LHCN-M2 (cell line): Measurements from ENCODE around the gene PLEKHO1. TPM values are rescaled to one million over a fixed set of nuclear protein-coding genes. Genes with fewer than 3 reads are reported as not detected.

Experiments
- DNase-seq: peaks from one replicate; pipeline ENCODE4 v3.0.0-alpha.2; 2012; ENCODE audit warnings: low read depth
- total RNA-seq: library from RNA; depleted of rRNA; stranded (reverse); fragments of >200 nt; gene quantifications from 2 replicates; pipeline ENCODE4 v1.2.3, GENCODE V29; 2014

Gene PLEKHO1
- total RNA-seq, 1 experiment from 2014 or later, result 111 TPM

DNA sequence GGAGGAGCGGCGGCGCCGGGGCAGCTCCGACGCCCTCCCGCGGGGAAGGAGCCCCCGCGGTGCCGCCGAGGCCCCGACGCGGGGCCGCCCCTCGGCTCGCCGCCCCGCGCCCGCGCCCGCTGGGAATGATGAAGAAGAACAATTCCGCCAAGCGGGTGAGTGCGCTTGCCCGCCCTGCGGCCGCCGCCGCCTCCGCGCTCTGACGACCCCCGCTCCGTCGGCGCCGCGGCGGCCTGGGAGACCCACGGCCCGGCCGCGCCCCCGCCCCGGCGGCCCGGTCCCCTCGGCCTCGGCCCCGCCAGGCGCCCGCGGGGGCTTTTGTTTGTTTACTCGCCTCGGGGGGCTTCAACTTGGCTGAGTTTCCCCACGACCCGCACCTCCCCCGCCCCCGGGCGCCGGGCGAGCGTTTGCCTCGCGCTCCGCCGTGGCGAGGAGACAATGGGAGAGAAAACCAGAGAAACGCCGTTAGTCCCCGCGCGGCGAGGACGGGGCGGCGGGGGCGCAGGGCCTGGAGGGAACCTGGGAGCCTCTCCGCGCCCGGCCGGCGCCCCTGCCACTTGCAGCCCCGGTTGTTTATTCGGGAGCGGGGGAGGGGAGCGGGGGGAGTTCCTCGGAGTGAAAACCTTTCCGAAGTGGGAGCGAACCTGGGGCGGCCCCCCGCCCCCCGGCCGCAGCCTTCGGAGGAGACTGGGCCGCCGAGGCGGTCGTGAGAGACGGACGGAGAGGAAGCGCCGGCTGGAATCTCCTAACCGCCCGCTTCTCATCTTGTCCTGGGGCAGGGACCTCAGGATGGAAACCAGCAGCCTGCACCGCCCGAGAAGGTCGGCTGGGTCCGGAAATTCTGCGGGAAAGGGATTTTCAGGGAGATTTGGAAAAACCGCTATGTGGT lies 661 bp downstream of the PLEKHO1 start:
- peak; percentile 25 for DNase-seq

DNA sequence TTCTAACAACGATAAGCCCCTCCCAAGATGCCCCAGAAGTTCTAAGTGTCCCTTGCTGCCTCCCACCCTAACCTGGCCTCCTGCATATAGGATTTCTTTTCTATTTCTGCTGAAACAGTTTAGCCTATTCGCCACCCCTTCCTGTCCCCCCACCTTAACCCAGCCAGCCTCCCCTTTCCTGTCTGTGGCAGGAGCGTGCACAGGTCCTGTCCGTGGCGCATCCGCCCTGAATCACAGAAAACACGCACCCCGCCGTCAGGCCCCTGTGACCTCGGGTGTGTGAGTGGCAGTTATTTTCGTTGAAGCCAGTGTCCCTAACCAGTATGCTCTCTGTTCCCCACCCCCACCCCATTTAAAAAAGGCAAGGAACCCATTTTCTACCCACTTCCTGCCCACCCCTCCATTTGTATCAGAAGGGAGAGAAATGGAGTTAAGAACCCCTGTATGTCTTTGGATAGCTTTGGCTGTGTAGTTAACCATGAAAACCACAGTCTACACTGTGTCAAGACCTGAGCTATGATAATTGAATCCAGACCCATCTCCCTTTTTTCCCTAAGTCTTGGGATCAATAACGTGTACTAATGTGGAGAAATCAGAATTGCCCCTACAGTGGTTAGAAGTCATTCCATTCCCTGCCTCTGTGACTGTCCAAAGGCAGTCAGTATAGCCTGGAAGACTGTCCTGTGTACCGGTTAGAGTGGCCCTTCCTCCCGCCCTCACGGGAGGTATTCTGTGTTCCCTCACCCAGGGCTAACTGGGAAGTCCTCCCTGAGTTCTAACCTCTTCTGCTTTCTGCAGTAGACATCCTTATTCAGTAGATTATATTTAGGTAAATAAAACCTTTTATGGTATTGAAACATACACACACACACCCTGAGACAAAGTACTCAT lies 1.8 kb downstream of the PLEKHO1 start:
- DNase-seq, result peak; percentile 54

DNA sequence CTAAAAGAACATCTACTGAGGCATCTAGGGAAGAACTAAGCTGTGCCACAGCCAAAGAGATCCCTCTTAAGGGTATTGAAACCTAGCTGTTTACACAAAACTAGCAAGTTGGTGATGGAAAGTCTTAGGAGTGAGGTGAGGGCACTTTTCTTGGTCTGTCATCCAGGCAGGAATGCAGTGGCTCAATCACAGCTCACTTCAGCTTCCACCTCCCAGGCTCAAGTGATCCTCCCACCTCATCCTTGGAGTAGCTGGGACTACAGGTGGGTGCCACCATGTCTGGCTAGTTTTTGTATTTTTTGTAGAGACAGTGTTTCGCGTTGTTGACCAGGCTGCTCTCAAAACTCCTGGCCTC lies 2.4 kb downstream of the PLEKHO1 start:
- DNase-seq, result peak; percentile 25

DNA sequence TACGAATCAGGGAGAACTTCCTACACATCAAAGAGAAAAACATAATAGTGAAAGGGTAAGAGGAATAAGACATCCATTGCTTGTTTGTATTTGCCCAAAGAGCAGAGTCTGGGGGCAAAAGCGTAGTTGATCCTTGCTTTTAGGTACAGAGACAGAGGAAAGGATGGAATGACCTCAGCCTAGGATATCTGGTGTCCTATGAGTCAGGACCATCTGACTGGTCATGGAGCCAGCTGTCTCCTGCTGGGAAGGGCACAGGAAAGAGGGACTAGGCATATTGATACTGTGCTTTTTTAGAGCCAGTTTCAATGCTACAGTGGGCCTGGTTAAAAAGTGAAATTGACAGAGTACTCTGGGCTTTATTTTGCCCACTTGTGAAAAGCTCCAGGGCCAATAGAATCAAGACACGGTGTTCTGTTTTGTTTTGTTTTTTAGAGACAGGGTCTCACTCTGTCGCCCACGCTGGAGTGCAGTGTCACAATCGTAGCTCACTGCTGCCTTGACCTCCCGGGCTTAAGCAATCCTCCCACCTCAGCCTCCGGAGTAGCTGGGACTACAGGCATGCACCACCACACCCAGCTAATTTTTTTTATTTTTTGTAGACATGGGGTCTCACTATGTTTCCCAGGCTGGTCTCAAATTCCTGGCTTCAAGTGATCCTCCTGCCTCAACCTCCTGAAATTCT lies 3.2 kb downstream of the PLEKHO1 start:
- DNase-seq, result peak; percentile 94

DNA sequence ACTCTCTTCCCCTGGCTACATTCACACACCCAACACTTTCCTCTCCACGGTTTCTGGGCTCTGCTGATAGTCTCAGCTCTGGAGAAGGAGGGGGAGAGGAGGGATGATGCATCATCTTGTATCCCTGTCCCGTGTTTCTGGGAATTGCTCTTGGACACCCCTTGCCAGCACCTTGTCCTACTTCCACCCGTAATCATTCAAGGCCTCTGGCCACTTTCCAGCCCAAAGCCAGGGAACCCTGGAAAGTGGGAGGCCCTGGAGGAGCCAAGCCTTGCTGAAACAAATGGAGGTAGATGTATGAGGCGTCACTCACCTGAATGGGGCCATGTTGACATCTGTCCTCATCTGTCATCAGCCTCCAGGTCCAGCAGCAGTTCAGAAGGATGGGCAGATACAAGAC lies 4.4 kb downstream of the PLEKHO1 start:
- peak; percentile 31 for DNase-seq

DNA sequence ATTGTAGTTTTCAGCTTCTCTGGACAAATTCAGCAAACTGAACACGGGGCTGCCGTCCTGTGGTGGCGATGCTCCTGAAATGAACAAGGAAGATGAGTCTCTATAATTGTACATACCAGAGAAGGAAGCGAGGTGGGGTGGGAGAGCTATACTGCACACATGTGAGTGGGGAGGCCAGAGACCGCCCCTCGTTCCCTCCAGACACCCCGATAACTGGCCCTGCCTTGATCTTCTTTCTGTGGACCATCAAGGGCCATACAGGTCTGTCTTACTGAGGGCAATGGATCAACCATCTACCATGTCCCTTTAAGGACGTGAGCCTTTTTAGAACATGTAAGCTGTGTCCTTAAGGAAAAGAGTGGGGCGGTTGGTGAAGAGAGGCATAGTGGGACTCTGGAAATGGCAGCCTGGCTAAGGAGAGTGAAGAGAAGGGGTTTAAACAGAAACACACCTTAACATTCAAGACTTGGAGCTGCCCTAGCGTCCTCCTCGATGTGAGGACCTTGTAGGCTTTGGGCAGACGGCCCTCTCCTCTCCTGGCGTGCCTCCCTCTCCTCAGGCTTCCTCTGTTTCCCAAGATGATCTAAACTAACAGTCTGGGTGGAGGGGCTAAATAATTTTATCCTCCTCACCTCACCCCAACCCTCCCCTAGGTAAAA lies 5.8 kb downstream of the PLEKHO1 start:
- DNase-seq, result no peak

DNA sequence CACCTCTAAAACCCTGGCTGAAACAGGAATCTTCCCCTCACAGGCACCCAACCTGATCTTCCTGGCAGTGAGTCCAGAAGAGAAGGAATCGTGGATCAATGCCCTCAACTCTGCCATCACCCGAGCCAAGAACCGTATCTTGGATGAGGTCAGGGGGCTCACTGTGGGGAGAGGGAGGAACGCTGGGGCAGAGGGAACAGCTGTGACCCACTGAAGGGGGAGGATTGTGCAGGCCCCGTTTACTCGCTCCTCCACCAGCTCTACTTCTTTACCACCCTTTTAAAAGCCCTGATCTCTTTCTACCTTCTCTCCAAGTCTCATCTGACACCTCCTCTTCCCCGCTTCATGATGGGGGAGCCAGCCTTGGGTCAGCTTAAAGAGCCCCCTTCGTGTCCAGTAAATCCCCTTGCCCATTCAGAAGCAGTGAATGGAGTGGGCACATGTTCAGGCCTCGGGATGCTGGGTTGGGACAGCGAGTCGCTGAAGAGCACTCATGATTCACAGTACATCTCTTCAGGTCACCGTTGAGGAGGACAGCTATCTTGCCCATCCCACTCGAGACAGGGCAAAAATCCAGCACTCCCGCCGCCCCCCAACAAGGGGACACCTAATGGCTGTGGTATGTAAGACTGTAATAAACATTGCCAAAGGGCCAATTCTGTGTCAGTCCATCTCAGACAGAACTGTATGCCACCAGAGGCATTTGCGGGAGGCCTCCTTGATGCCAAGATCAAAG lies 7.3 kb downstream of the PLEKHO1 start:
- DNase-seq, result peak; percentile 68

DNA sequence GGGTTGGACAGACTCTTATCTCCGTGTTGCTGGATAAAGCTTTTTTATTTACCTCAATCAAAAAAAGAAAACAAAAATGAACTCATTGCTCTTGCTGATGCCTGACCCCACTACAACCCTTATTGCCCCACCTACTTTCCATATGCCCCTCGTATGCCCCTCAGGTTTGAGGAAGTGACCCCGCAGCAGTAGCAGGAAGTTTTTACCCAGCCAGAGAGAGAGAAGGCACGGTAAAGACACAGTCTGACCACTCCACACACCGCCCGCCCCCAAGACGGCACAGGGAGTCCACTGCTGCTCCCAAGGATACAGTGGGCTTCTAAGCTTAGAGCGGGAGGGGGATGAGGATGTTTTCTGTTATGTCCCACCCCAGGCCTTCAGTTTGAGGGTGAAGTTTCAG lies 9.8 kb downstream of the PLEKHO1 start:
- DNase-seq, result no peak

DNA sequence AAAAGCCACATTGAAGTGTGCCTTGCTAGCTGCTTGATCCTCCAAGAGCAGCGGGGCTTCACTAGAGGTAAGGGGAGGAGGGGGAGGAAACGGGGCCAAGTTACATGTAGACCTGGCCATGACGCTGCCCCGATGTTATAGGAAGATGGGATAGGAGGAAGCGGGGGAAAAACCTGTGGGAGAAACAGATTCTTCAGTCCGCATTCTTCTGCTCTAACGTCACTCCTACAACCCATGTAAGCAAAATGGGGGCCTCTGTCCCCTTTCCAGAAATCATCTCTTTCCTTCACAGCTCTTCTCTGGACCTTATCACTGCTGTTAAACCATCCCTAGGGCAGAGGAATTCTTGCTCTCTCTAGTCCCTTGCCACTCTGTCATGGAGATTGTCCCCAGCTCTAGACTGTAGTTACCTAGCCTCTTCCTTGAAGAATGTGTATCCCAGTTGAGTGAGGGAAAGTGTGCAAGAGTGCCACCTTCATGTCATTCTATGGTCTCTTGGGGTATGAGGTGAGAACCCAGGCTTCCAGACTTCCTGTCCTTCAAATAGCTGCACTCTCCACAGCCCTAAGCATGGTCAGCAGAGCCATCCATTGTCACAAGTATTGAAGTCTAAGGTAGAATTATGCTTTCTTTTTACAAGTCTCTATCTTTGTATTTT lies 11.4 kb downstream of the PLEKHO1 start:
- no peak for DNase-seq

DNA sequence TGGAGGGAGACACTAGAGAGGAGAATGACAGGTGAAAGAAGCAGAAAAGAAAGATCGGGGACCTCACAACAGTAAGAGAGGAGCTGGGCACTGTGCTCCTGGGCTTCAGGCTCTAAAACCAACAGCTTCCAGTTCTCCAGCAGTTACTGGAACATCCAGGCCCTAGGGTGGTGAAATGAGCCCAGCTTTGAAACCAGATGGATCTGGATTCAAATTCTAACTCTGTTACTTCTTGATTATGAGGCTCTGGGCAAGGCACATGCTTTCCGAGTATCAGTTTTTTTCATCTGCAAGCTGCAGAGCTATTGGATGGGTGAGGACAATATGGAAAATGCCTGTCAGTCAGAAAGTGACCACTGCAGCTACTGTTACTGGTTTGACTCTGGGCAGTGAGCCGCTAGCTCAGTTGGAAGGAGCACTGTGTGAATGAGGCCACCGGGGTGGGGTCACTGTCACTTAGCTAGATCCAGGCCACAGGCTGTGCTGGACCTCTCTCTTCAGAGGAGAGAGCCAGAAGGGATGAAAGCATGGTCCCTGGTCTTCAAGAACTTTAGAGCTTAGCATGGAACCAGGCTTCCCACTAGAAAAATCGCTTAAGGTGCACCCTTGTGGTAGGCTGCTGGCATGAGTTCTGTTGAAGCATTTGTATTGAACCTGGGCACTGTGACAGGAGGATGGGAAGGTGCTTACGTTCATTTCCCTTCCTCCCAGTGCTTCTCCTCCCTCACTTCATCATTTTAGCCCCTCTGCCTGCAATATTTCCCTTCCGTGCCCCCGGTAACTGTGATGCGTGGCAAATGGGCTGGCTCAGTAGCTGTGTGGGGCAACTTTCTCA lies 12.2 kb downstream of the PLEKHO1 start:
- peak; percentile 49 for DNase-seq

DNA sequence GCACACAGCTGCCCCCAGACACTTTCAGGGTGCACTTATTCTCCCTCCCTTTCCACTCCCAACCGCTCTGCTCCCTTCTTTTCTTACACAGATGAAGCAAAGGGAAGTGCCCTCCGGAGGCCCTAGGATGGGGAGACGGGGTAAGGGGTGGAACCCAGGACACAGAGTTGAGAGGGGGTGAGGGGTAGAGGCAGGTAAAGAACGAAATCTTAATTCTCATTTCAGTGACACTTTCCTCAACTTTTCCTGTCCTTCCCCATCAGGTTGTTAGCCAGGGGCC lies 12.8 kb downstream of the PLEKHO1 start:
- DNase-seq, result no peak

DNA sequence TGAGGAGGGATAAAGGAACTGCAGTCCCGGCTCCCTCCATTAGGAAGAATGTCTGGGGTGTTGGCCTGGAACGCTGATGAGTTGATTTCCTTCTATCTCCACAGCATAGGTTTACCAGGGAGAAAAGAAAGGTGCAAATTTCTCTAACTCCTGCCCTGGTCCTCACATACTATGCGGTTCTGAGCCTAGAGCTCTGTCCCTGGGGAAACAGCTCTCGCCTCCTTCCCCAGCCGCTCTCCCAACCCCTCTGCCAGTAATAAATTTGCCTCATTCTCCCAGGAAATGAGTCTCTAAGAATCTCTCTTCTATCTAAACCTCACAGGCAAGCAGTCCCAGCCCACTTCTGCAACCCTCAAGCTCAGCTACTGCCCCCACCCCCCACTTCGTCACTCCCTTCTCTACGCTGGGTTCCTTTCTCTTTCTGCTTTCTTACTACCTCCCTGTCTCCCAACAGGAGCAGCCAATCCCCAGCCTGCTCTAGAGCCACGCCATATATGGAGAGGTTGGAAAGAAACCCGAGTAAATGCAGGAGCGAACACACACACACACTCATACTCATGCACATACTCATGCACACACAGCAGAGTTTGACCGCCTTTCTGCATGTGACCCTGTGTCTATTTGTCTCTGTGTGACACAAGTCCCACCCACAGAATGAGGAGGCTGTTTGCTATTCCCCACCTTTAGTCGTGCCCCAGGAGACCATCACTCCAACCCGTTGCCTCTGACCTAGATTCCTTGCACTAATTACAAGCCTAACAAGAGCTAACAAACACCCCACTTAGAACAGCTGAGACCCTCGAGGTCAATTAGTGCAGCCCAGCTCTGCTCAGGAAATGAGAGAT lies 13.4 kb downstream of the PLEKHO1 start:
- peak; percentile 99 for DNase-seq

DNA sequence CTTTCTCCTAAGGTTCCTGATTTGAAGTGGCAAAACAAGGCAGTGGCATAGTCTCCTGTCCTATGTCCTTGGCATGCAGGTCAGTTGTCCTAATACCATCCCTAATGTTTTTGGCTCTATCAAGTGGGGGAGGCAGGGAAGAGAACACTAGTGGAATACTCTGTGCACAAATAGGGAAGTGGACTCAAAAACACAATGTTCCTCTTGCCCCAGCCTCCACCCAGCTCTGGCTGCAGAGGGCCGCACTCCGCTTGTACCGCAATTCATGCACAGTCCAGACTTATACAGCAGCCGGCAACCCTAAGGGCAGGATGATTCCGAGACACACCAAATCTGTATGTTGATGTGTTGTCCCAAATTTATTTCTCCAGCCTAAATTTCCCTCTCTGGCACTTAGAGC lies 14.5 kb downstream of the PLEKHO1 start:
- no peak for DNase-seq

DNA sequence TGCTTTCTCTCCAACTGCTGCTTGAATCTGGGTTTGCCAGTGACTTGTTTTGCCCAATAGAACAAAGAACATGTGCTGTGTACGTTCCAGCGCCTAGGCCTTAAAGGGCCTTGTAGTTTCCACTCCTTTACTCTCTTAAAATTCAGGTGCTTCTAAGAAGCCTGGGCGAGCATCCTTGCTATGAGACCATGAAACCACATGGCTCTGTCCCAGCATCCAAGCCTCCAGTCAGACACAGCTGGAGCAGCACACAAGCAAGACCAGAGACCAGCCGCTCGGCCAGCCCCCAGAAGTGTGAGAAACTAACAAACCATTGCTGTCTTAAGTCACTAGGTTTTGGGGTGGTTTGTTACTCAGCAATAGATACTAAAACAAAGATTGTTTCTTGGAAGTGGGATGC lies 15.1 kb downstream of the PLEKHO1 start:
- no peak for DNase-seq

DNA sequence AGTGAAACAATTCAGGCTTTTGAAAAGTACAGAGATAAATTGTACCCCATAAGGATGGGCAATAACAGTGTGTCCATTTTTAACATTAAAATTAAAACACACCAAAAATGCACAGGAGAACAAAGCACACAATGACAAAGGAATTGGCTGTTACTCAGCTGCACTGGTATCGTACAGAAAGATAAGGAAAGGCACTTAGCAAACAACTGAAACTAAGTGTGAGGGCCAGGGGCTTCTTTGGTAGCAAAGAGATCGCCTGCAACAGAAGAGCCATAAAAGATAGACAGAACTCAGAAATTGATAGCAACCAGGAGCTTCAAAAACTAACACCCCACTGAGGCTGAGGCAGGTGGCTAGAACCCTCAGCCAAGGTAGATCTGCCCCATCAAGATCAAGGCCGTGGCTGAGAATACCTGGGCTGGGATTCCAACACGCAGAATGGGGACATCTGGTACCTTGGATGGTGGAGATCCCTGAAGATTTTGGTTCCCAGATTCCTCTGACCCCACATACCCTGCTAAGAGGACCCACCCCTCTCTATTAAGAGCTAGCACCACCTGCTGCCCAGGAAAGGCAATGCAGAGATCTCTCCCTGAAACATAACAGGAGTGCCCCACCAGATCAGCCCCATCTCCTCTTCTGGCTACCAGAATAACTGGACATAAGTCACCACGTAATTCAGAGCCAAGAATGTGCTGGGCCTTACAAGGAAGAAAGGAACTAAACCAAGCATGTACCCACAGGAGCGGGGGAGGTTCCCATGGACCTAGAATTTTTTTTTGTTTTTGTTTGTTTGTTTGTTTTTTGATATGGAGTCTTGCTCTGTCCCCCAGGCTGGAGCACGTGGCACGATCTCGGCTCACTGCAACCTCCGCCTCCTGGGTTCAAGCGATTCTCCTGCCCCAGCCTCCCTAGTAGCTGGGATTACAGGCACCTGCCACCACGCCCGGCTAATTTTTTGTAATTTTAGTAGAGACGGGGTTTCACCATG lies 16.2 kb downstream of the PLEKHO1 start:
- DNase-seq, result peak; percentile 60

DNA sequence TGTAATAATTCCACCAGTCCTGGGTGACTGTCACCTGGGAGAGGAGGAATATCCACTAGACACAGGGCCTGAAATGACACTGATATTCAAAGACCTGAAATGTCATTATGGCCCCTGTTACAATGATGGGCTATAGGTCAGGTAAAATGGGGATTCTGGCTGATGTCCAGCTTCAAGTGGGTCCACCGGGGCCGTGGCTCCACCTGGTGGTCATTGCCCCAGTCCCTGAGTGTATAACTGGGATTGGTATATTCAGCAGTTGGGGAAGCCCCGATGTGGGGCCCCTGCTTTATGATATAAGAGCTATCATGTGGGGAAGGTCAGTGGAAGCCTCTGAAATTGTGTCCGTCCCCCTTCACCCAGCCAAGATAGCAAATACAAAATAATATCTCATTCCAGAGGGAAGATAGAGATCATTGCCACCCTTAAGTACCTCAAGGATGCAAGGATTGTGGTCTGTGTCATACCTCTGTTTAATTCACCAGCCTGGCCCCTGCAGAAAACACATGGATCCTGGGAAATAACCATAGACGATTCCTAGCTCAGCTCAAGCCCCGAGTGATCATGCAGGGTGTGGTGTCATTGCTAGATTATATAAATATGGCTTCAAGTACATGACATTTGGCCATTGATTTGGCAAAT lies 19.4 kb downstream of the PLEKHO1 start:
- DNase-seq, result peak; percentile 49

DNA sequence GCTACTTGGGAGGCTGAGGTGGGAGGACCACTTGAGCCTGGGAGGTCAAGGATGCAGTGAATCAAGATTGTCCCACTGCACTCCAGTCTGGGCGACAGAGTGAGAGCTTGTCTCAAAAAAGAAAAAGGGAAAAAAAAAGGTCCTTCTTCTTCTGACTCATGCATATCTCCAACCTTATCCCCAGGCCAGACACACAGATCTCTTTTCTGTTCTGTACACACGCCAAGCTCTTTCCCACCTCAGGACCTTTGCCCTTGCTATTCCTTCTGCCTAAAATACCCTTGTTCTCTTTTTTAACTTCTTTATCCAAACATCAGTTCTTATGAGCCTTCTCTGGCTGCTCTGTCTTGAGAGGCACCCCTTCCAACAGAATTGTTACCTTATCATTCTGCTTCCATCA lies 22.1 kb downstream of the PLEKHO1 start:
- DNase-seq, result no peak
